GM15510 (cell line): ENCODE measurements around the gene TSPAN14.

Source experiments
- POLR2A ChIP-seq: IDR thresholded peaks from 3 replicates; pipeline ENCODE4 v1.6.1; 2011; ENCODE audit warnings: borderline replicate concordance; ENCODE audit not compliant: insufficient read length; ENCODE audit errors: extremely low read depth

The TSPAN14 gene

GRCh38 chr10:80506836-80507487, 52.9 kb downstream of the TSPAN14 start:
- TF ChIP-seq POLR2A: no peak

GRCh38 chr10:80509108-80509402, 54.9 kb downstream of the TSPAN14 start:
- TF ChIP-seq POLR2A: no peak

GRCh38 chr10:80509403-80510161, 55.5 kb downstream of the TSPAN14 start:
- no peak for TF ChIP-seq POLR2A

- TF ChIP-seq POLR2A: no peak
Measured at GRCh38 chr10:80512031-80512526, 58.0 kb downstream of the TSPAN14 start.

- no peak for TF ChIP-seq POLR2A
Measured at GRCh38 chr10:80513106-80513505, 59.0 kb downstream of the TSPAN14 start.

GRCh38 chr10:80515511-80515910, 61.4 kb downstream of the TSPAN14 start:
- TF ChIP-seq POLR2A: no peak

- TF ChIP-seq POLR2A: no peak
Measured at GRCh38 chr10:80515941-80516340, 61.8 kb downstream of the TSPAN14 start.

- TF ChIP-seq POLR2A: no peak
Measured at GRCh38 chr10:80516506-80517075, 62.5 kb downstream of the TSPAN14 start.

GRCh38 chr10:80517416-80518142, 63.5 kb downstream of the TSPAN14 start:
- no peak for TF ChIP-seq POLR2A

- TF ChIP-seq POLR2A: no peak
Measured at GRCh38 chr10:80518143-80518806, 64.2 kb downstream of the TSPAN14 start.

- TF ChIP-seq POLR2A: no peak
Measured at GRCh38 chr10:80518807-80519360, 64.8 kb downstream of the TSPAN14 start.

GRCh38 chr10:80519936-80520650, 66.0 kb downstream of the TSPAN14 start:
- TF ChIP-seq POLR2A: no peak

GRCh38 chr10:80520661-80521470, 66.8 kb downstream of the TSPAN14 start:
- TF ChIP-seq POLR2A: no peak

- no peak for TF ChIP-seq POLR2A
Measured at GRCh38 chr10:80522756-80523363, 68.8 kb downstream of the TSPAN14 start.
